ENCODE results near the gene PTPRO.

Gene PTPRO

GRCh38 chr12:15350643-15351042 is 28.3 kb downstream of the PTPRO start:
- no peak for DNase-seq (ENCODE audit: low spot score)

GRCh38 chr12:15355766-15356165 is 33.5 kb downstream of the PTPRO start:
- no peak for DNase-seq (ENCODE audit: low spot score)

- no peak for DNase-seq (ENCODE audit: low spot score)
These were observed 34.6 kb downstream of the PTPRO start for GRCh38 chr12:15356951-15357364.

GRCh38 chr12:15364221-15365160 is 42.2 kb downstream of the PTPRO start:
- DNase-seq (ENCODE audit: low spot score) = no peak

GRCh38 chr12:15368812-15369211 is 46.5 kb downstream of the PTPRO start:
- DNase-seq (ENCODE audit: low spot score) = no peak

GRCh38 chr12:15372352-15372751 is 50.0 kb downstream of the PTPRO start:
- no peak for DNase-seq (ENCODE audit: low spot score)

GRCh38 chr12:15387772-15388171 is 65.5 kb downstream of the PTPRO start:
- DNase-seq (ENCODE audit: low spot score) = no peak

GRCh38 chr12:15389561-15389960 is 67.3 kb downstream of the PTPRO start:
- no peak for DNase-seq (ENCODE audit: low spot score)

GRCh38 chr12:15393037-15393436 is 70.7 kb downstream of the PTPRO start:
- DNase-seq (ENCODE audit: low spot score) = no peak

GRCh38 chr12:15393995-15394394 is 71.7 kb downstream of the PTPRO start:
- no peak for DNase-seq (ENCODE audit: low spot score)

GRCh38 chr12:15404485-15404884 is 82.2 kb downstream of the PTPRO start:
- no peak for DNase-seq (ENCODE audit: low spot score)

GRCh38 chr12:15405606-15406005 is 83.3 kb downstream of the PTPRO start:
- no peak for DNase-seq (ENCODE audit: low spot score)

GRCh38 chr12:15407025-15407424 is 84.7 kb downstream of the PTPRO start:
- no peak for DNase-seq (ENCODE audit: low spot score)

- DNase-seq (ENCODE audit: low spot score) = no peak
These were observed 89.5 kb downstream of the PTPRO start for GRCh38 chr12:15411842-15412241.

GRCh38 chr12:15417691-15418090 is 95.4 kb downstream of the PTPRO start:
- peak; percentile 7 for DNase-seq (ENCODE audit: low spot score)

GRCh38 chr12:15423629-15424028 is 101.3 kb downstream of the PTPRO start:
- no peak for DNase-seq (ENCODE audit: low spot score)

- no peak for DNase-seq (ENCODE audit: low spot score)
These were observed 105.6 kb downstream of the PTPRO start for GRCh38 chr12:15427913-15428312.

GRCh38 chr12:15428632-15429031 is 106.3 kb downstream of the PTPRO start:
- DNase-seq (ENCODE audit: low spot score) = no peak

GRCh38 chr12:15429262-15429661 is 107.0 kb downstream of the PTPRO start:
- no peak for DNase-seq (ENCODE audit: low spot score)

GRCh38 chr12:15435597-15435996 is 113.3 kb downstream of the PTPRO start:
- DNase-seq (ENCODE audit: low spot score) = no peak

GRCh38 chr12:15439459-15439858 is 117.2 kb downstream of the PTPRO start:
- DNase-seq (ENCODE audit: low spot score) = no peak

- no peak for DNase-seq (ENCODE audit: low spot score)
These were observed 120.7 kb downstream of the PTPRO start for GRCh38 chr12:15443050-15443449.

GRCh38 chr12:15443611-15444010 is 121.3 kb downstream of the PTPRO start:
- DNase-seq (ENCODE audit: low spot score) = no peak

GRCh38 chr12:15444523-15444922 is 122.2 kb downstream of the PTPRO start:
- no peak for DNase-seq (ENCODE audit: low spot score)

Measured in NAMALWA (cell line).